ENCODE measurements around the gene GPT2.

The GPT2 gene

GRCh38 chr16:46854846-46855245 lies 29.3 kb upstream of the GPT2 start:
- TF ChIP-seq CTCF (IDR thresholded peaks at IDR 0.05; ENCODE audit: borderline replicate concordance, insufficient read depth, low read depth, low read length) = no peak

GRCh38 chr16:46855389-46855788 lies 28.8 kb upstream of the GPT2 start:
- H3K4me3 ChIP-seq (ENCODE audit: low read depth, low read length) = no peak overlapping the region
- no peak for TF ChIP-seq CTCF (IDR thresholded peaks at IDR 0.05; ENCODE audit: borderline replicate concordance, insufficient read depth, low read depth, low read length)

More at GRCh38 chr16:46854846-46855245, 29.3 kb upstream of the GPT2 start:
- no peak overlapping the region for H3K4me3 ChIP-seq (ENCODE audit: low read depth, low read length)

- no peak overlapping the region for H3K4me3 ChIP-seq (ENCODE audit: low read depth, low read length)
- 0 out of 2 replicates have a peak, but pooled peaks have one; percentile 20 for TF ChIP-seq CTCF (IDR thresholded peaks at IDR 0.05; ENCODE audit: borderline replicate concordance, insufficient read depth, low read depth, low read length)
Observed at GRCh38 chr16:46857368-46857945, 26.7 kb upstream of the GPT2 start.

GRCh38 chr16:46858151-46858550 lies 26.0 kb upstream of the GPT2 start:
- TF ChIP-seq CTCF (IDR thresholded peaks at IDR 0.05; ENCODE audit: borderline replicate concordance, insufficient read depth, low read depth, low read length) = no peak
- no peak overlapping the region for H3K4me3 ChIP-seq (ENCODE audit: low read depth, low read length)

- no peak for TF ChIP-seq CTCF (IDR thresholded peaks at IDR 0.05; ENCODE audit: borderline replicate concordance, insufficient read depth, low read depth, low read length)
- no peak overlapping the region for H3K4me3 ChIP-seq (ENCODE audit: low read depth, low read length)
Observed at GRCh38 chr16:46859719-46860152, 24.4 kb upstream of the GPT2 start.

- H3K4me3 ChIP-seq (ENCODE audit: low read depth, low read length) = no peak overlapping the region
- no peak for TF ChIP-seq CTCF (IDR thresholded peaks at IDR 0.05; ENCODE audit: borderline replicate concordance, insufficient read depth, low read depth, low read length)
Observed at GRCh38 chr16:46862555-46863447, 21.4 kb upstream of the GPT2 start.
